ENCODE results near the gene VPS13A.
A peak's percentile ranks its signal among the peaks of the same experiment; 100 is the strongest.
"Not testable (repeated sequence)": the region's sequence is repeated elsewhere in the genome, so short reads cannot be mapped to it uniquely, and the experiment has no call there.

Gene VPS13A

DNA sequence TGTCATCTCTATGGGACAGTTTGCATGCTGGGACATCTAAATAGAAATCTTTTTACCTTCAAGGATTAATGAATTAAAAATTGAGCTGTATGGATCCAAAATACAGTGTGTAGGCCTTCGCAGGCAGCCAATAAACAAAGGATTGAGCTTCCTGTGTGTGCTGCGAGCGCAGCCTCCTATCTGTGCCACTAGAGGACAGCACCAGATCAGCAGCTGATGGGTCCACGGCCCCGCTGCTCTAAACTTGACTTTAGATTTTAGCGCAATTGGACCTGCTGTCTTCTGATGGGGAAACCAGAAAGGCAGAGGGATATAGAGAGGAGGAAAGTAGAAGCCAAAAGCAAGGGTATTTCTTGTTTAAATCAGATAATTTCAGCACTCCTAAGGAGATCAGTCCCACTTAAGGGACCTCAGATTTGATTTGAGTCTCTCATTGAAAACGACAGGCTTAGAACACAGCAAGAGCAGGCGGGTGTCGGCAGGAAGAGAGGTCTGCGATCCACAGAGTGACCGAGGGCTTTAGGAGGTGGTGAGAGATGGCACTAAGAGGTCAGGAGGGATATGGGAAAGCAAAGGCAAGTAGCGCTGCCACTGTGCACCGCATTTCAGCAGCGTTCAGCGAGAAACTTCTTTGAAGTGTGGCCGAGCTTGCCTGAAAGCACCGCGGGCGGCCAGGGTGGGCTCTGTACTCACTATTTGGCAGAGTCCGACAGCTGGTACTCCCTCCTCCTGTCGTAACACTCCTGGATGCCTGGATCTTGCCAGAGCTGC is 256.5 kb downstream of the VPS13A start:
- no peak overlapping the region for H3K4me3 ChIP-seq (replicated peaks in 1 of 2; ENCODE audit: low read depth in 2 of 2, low read length in 2 of 2)
- peak; percentile 100 for TF ChIP-seq CTCF (IDR thresholded peaks at IDR 0.05; ENCODE audit: low read depth, low read length)
- DNase-seq (ENCODE audit: low read depth in 2 of 2) = peak; percentile 84 to 85

- DNase-seq (ENCODE audit: low read depth in 2 of 2) = peak in 1 of 2 donors; percentile 62
- TF ChIP-seq CTCF (IDR thresholded peaks at IDR 0.05; ENCODE audit: low read depth, low read length) = no peak
- H3K4me3 ChIP-seq (replicated peaks in 1 of 2; ENCODE audit: low read depth in 2 of 2, low read length in 2 of 2) = no peak overlapping the region
These were observed 257.9 kb downstream of the VPS13A start for GRCh38 chr9:77435277-77435676.

DNA sequence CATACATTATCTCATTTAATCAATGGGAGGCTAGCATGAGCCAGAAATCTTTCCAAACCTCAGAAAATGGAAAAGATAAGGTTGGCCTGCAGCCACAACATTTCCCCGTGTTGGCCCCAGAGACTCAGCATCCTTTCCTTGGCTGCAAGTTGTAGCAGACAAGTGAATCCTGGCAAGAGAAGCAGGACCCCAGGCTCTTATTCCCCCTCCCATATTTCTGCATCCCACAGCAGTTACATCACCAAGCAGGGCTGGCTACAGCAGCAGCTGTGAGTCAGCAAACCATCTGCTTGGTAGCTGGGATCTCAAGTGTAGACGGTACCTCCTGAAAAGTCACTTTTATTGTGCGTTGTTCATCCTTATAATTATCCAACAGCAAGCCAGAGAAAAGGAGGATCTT is 258.4 kb downstream of the VPS13A start:
- H3K4me3 ChIP-seq (replicated peaks in 1 of 2; ENCODE audit: low read depth in 2 of 2, low read length in 2 of 2) = no peak overlapping the region
- peak; percentile 62 to 83 for DNase-seq (ENCODE audit: low read depth in 2 of 2)
- no peak for TF ChIP-seq CTCF (IDR thresholded peaks at IDR 0.05; ENCODE audit: low read depth, low read length)

GRCh38 chr9:77438653-77439052 is 261.3 kb downstream of the VPS13A start:
- H3K4me3 ChIP-seq (replicated peaks in 1 of 2; ENCODE audit: low read depth in 2 of 2, low read length in 2 of 2) = no peak overlapping the region
- TF ChIP-seq CTCF (IDR thresholded peaks at IDR 0.05; ENCODE audit: low read depth, low read length) = no peak
- peak in 1 of 2 donors; percentile 39 for DNase-seq (ENCODE audit: low read depth in 2 of 2)

- no peak for TF ChIP-seq CTCF (IDR thresholded peaks at IDR 0.05; ENCODE audit: low read depth, low read length)
- H3K4me3 ChIP-seq (replicated peaks in 1 of 2; ENCODE audit: low read depth in 2 of 2, low read length in 2 of 2) = no peak overlapping the region
- peak in 1 of 2 donors; percentile 20 for DNase-seq (ENCODE audit: low read depth in 2 of 2)
These were observed 262.7 kb downstream of the VPS13A start for GRCh38 chr9:77440057-77440456.

DNA sequence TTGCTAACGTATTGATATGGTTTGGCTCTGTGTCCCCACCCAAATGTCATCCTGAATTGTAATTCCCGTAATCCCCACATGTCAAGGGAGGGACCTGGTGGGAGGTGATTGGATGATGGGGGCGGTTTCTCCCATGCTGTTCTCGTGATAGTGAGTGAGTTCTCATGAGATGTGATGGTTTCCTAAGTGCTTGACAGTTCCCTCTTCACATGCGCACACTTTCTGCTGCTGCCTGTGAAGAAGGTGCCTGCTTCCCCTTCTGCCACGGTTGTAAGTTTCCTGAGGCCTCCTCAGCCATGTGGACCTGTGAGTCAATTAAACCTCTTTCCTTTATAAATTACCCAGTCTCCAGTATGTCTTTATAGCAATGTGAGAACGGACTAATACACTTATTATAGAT is 263.8 kb downstream of the VPS13A start:
- not testable (repeated sequence) for DNase-seq (ENCODE audit: low read depth in 2 of 2); H3K4me3 ChIP-seq (replicated peaks in 1 of 2; ENCODE audit: low read depth in 2 of 2, low read length in 2 of 2)

DNA sequence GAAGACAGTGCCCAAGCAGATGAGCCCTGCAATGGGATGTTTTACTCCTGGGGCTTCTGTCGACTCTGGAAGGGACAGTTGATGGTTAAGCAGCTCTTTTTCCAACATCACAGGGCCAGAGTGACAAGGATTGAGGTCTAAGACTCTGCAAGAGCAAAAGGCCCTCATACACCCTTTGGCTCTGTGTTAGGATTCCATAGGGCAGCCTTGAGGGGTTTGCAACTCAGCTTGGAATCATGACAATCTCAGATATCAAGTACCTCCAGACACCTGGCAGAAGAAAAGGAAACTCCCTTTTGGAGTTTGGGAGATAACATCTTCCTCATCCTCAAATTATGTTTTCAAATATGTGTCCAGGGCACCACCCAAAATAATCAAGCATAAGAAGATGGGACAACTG is 265.1 kb downstream of the VPS13A start:
- no peak for TF ChIP-seq CTCF (IDR thresholded peaks at IDR 0.05; ENCODE audit: low read depth, low read length)
- H3K4me3 ChIP-seq (replicated peaks in 1 of 2; ENCODE audit: low read depth in 2 of 2, low read length in 2 of 2) = no peak overlapping the region
- no peak for DNase-seq (ENCODE audit: low read depth in 2 of 2)
